H9 (cell line): ENCODE measurements around the gene HECTD3. TPM values are rescaled to one million over a fixed set of nuclear protein-coding genes. Genes with fewer than 3 reads are reported as not detected.

ENCODE experiments used
- DNase-seq: peaks from one replicate; pipeline ENCODE4 v3.0.0-alpha.2; 2017
- H2AFZ ChIP-seq: one replicate; pipeline ENCODE4 v1.6.1; 2013; ENCODE audit warnings: mild to moderate bottlenecking, low read length, control low read depth, moderate library complexity
- H2AK5ac ChIP-seq: 2 replicates; pipeline ENCODE4 v1.6.1; 2013; ENCODE audit warnings: low read length, control low read depth, mixed read lengths; ENCODE audit not compliant: insufficient read length
- H2BK120ac ChIP-seq: one replicate; pipeline ENCODE4 v1.6.1; 2013; ENCODE audit warnings: low read depth, mild to moderate bottlenecking, low read length, control low read depth, inconsistent platforms; ENCODE audit not compliant: poor library complexity, severe bottlenecking
- H2BK12ac ChIP-seq: 2 replicates; pipeline ENCODE4 v1.6.1; 2013; ENCODE audit warnings: low read length, control low read depth, mixed read lengths, low read depth; ENCODE audit not compliant: insufficient read length
- H2BK15ac ChIP-seq: 2 replicates; pipeline ENCODE4 v1.6.1; 2013; ENCODE audit warnings: low read depth, low read length, control low read depth
- H2BK20ac ChIP-seq: one replicate; pipeline ENCODE4 v1.6.1; 2013; ENCODE audit warnings: low read depth, mild to moderate bottlenecking, low read length, control low read depth, inconsistent platforms; ENCODE audit not compliant: poor library complexity, severe bottlenecking
- H2BK5ac ChIP-seq: 2 replicates; pipeline ENCODE4 v1.6.1; 2013; ENCODE audit warnings: low read length, control low read depth, mixed read lengths; ENCODE audit not compliant: insufficient read length
- H3K14ac ChIP-seq: 2 replicates; pipeline ENCODE4 v1.6.1; 2013; ENCODE audit warnings: low read length, control low read depth; ENCODE audit not compliant: insufficient read depth
- H3K18ac ChIP-seq: 2 replicates; pipeline ENCODE4 v1.6.1; 2013; ENCODE audit warnings: low read depth, mild to moderate bottlenecking, mixed read lengths, low read length, control low read depth; ENCODE audit not compliant: insufficient read length
- H3K23ac ChIP-seq: 2 replicates; pipeline ENCODE4 v1.6.1; 2013; ENCODE audit warnings: low read length, control low read depth, mixed read lengths, low read depth; ENCODE audit not compliant: insufficient read length
- H3K23me2 ChIP-seq: 2 replicates; pipeline ENCODE4 v1.6.1; 2013; ENCODE audit warnings: low read depth, mild to moderate bottlenecking, mixed read lengths, low read length, control low read depth; ENCODE audit not compliant: insufficient read length, poor library complexity, severe bottlenecking
- H3K27ac ChIP-seq: 2 replicates; pipeline ENCODE4 v1.5.1; 2013; ENCODE audit warnings: low read length, control low read depth, mixed read lengths, low read depth; ENCODE audit not compliant: insufficient read length
- H3K27me3 ChIP-seq: 2 replicates; pipeline ENCODE4 v1.6.1; 2013; ENCODE audit warnings: low read length, control low read depth, inconsistent platforms; ENCODE audit not compliant: insufficient read depth
- H3K4ac ChIP-seq: 2 replicates; pipeline ENCODE4 v1.6.1; 2013; ENCODE audit warnings: low read depth, mild to moderate bottlenecking, control low read depth, inconsistent platforms, low read length, moderate library complexity
- H3K4me1 ChIP-seq: 2 replicates; pipeline ENCODE4 v1.6.1; 2013; ENCODE audit warnings: low read length, control low read depth, inconsistent platforms; ENCODE audit not compliant: insufficient read depth
- H3K4me2 ChIP-seq: 2 replicates; pipeline ENCODE4 v1.6.1; 2013; ENCODE audit warnings: low read length, control low read depth, mixed read lengths; ENCODE audit not compliant: insufficient read length, insufficient read depth
- H3K56ac ChIP-seq: 2 replicates; pipeline ENCODE4 v1.6.1; 2013; ENCODE audit warnings: low read depth, mild to moderate bottlenecking, mixed read lengths, low read length, control low read depth; ENCODE audit not compliant: insufficient read length
- H3K79me1 ChIP-seq: 2 replicates; pipeline ENCODE4 v1.6.1; 2013; ENCODE audit warnings: low read depth, mild to moderate bottlenecking, moderate library complexity, low read length, control low read depth, inconsistent platforms; ENCODE audit not compliant: insufficient read depth, poor library complexity, severe bottlenecking
- H3K79me2 ChIP-seq: 2 replicates; pipeline ENCODE4 v1.6.1; 2013; ENCODE audit warnings: low read length, control low read depth, inconsistent platforms; ENCODE audit not compliant: insufficient read depth
- H3K9ac ChIP-seq: 2 replicates; pipeline ENCODE4 v1.6.1; 2013; ENCODE audit warnings: low read length, control low read depth, mixed read lengths; ENCODE audit not compliant: insufficient read length; ENCODE audit errors: extremely low read depth
- H3K9me3 ChIP-seq: one replicate; pipeline ENCODE4 v1.6.1; 2013; ENCODE audit warnings: low read depth, low read length, inconsistent platforms; ENCODE audit not compliant: control insufficient read depth
- H3T11ph ChIP-seq: one replicate; pipeline ENCODE4 v1.6.1; 2013; ENCODE audit warnings: mild to moderate bottlenecking, low read length, control low read depth, inconsistent platforms
- H4K20me1 ChIP-seq: one replicate; pipeline ENCODE4 v1.6.1; 2013; ENCODE audit not compliant: control insufficient read depth, insufficient read length, insufficient read depth
- H4K5ac ChIP-seq: 2 replicates; pipeline ENCODE4 v1.6.1; 2013; ENCODE audit warnings: low read depth, mild to moderate bottlenecking, mixed read lengths, low read length, control low read depth; ENCODE audit not compliant: insufficient read length
- H4K8ac ChIP-seq: replicated peaks from 2 replicates; pipeline ENCODE4 v1.6.1; 2013; ENCODE audit warnings: low read length, control low read depth, mixed read lengths, low read depth; ENCODE audit not compliant: insufficient read length
- H4K91ac ChIP-seq: 2 replicates; pipeline ENCODE4 v1.6.1; 2013; ENCODE audit warnings: low read depth, mild to moderate bottlenecking, moderate library complexity, mixed read lengths, low read length, control low read depth; ENCODE audit not compliant: insufficient read length
- H3K27ac Mint-ChIP-seq, 3 experiments: 2 replicates in 2 of 3; 3 replicates in 1 of 3; pipeline ENCODE4 v1.8.0; 2020 to 2021; ENCODE audit warnings: mixed read lengths in 3 of 3, mild to moderate bottlenecking in 1 of 3, moderate library complexity in 1 of 3
- H3K27me3 Mint-ChIP-seq: 2 replicates; pipeline ENCODE4 v1.8.0; 2021; ENCODE audit warnings: low read depth, mild to moderate bottlenecking, moderate library complexity, mixed read lengths
- H3K36me3 Mint-ChIP-seq, 3 experiments: 2 replicates in 2 of 3; 3 replicates in 1 of 3; pipeline ENCODE4 v1.8.0; 2020 to 2021; ENCODE audit warnings: low read depth in 3 of 3, mixed read lengths in 3 of 3; ENCODE audit not compliant: insufficient read depth in 1 of 3
- H3K4me1 Mint-ChIP-seq, 2 experiments: 2 replicates each; pipeline ENCODE4 v1.8.0; 2020; ENCODE audit warnings: mixed read lengths in 2 of 2
- H3K4me3 Mint-ChIP-seq, 2 experiments: 2 replicates in 1 of 2; 3 replicates in 1 of 2; pipeline ENCODE4 v1.8.0; 2020 to 2021; ENCODE audit warnings: mild to moderate bottlenecking in 2 of 2, mixed read lengths in 2 of 2, moderate library complexity in 1 of 2
- H3K9me3 Mint-ChIP-seq, 2 experiments: 2 replicates in 1 of 2; 3 replicates in 1 of 2; pipeline ENCODE4 v1.8.0; 2020; ENCODE audit warnings: mild to moderate bottlenecking in 2 of 2, mixed read lengths in 2 of 2, moderate library complexity in 1 of 2
- WGBS: extraction: QIAGEN DNeasy Blood & Tissue Kit; methylation state at CpG from one replicate; pipeline ENCODE4 v1.1.7; 2013; ENCODE audit warnings: missing lambda C conversion rate, low lambda C conversion rate, mixed read lengths; ENCODE audit not compliant: insufficient read length; ENCODE audit errors: extremely low coverage; 5-methylcytosine and 5-hydroxymethylcytosine counted together
- total RNA-seq: library from RNA; stranded (reverse); gene quantifications from 2 replicates; pipeline ENCODE4 v1.2.1, GENCODE V29; 2021
- TF ChIP-seq, protein P1 (sequence below): fragments of 200-600 bp; sonication (generic); conservative IDR thresholded peaks from 3 replicates; pipeline ENCODE4 v1.8.0; 2021; ENCODE audit warnings: antibody characterized with exemption, mild to moderate bottlenecking

The HECTD3 gene
- total RNA-seq, 1 experiment from 2014 or later, result 36.0 TPM

DNA sequence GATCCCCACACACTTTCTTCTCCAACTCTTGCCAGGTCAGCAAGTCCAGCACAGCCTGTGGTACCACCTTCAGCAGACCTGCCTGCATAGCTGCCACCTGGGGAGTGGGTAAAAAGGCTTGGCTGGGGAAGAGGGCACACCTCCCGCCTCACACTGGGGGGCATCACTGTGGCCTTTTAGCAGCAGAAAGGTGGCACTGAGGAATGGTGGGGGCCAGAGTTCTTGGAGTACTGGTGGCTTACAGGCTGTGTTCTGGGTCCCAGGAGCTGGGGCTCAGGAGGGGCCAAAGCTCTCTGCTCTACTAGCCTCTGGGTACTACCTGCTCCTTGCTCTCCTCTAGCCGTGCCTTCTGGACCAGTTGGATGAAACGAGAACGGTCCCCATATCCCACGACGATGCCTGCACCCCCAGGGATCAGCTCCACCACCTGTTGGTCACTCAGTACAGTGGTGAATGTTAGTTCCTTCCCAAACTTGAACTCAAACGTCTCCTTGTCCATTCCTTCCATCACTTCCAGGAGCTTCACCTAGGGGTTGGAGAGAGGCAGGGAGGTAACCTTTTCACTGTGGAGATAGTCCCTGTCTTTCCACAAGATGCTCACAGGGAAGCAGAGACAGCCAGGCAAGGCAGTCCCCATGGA lies 6.7 kb downstream of the HECTD3 start:
- no peak overlapping the region for H2BK120ac ChIP-seq
- H3K18ac ChIP-seq, result no peak overlapping the region
- H3K4ac ChIP-seq, result no peak overlapping the region
- Mint-ChIP-seq H3K4me1 (peaks cover 4 to 6% of the 10 kb centered on the region in 2 experiments; a peak in 3 of 4 replicates), H3K27me3 (no peaks in the 10 kb centered on the region), H3K9me3 (no peaks in the 10 kb centered on the region), H3K27ac (no peak overlapping the region), H3K4me3 (no peak overlapping the region), H3K36me3 (peaks cover 7 to 68% (median 48%) of the 10 kb centered on the region in 3 experiments; a peak in 6 of 7 replicates)
- no peak overlapping the region for H2BK12ac ChIP-seq
- no peak overlapping the region for H2BK5ac ChIP-seq
- H3K4me2 ChIP-seq, result no peak overlapping the region
- H3K27me3 ChIP-seq, result no peaks in the 10 kb centered on the region
- H4K8ac ChIP-seq, result no peak overlapping the region
- no peak for DNase-seq
- H2BK15ac ChIP-seq, result no peak overlapping the region
- H2AFZ ChIP-seq, result no peak overlapping the region
- WGBS, result no CpG with 5 or more reads among the region's 7 CpGs
- no peaks in the 10 kb centered on the region for H3K4me1 ChIP-seq
- no peaks in the 10 kb centered on the region for H3K79me2 ChIP-seq
- no peak overlapping the region for H3K27ac ChIP-seq
- H4K20me1 ChIP-seq, result no peaks in the 10 kb centered on the region
- H2AK5ac ChIP-seq, result no peak overlapping the region
- H4K5ac ChIP-seq, result no peak overlapping the region
- TF ChIP-seq, protein P1, sequence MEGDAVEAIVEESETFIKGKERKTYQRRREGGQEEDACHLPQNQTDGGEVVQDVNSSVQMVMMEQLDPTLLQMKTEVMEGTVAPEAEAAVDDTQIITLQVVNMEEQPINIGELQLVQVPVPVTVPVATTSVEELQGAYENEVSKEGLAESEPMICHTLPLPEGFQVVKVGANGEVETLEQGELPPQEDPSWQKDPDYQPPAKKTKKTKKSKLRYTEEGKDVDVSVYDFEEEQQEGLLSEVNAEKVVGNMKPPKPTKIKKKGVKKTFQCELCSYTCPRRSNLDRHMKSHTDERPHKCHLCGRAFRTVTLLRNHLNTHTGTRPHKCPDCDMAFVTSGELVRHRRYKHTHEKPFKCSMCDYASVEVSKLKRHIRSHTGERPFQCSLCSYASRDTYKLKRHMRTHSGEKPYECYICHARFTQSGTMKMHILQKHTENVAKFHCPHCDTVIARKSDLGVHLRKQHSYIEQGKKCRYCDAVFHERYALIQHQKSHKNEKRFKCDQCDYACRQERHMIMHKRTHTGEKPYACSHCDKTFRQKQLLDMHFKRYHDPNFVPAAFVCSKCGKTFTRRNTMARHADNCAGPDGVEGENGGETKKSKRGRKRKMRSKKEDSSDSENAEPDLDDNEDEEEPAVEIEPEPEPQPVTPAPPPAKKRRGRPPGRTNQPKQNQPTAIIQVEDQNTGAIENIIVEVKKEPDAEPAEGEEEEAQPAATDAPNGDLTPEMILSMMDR, result no peak
- H3T11ph ChIP-seq, result no peak overlapping the region
- no peak overlapping the region for H3K14ac ChIP-seq
- no peaks in the 10 kb centered on the region for H3K79me1 ChIP-seq
- no peaks in the 10 kb centered on the region for H3K23me2 ChIP-seq
- H3K9me3 ChIP-seq, result no peaks in the 10 kb centered on the region
- H2BK20ac ChIP-seq, result no peak overlapping the region
- no peak overlapping the region for H4K91ac ChIP-seq
- no peak overlapping the region for H3K9ac ChIP-seq
- no peak overlapping the region for H3K56ac ChIP-seq
- no peak overlapping the region for H3K23ac ChIP-seq
